ENCODE results near the gene ZNF839.

DNA sequence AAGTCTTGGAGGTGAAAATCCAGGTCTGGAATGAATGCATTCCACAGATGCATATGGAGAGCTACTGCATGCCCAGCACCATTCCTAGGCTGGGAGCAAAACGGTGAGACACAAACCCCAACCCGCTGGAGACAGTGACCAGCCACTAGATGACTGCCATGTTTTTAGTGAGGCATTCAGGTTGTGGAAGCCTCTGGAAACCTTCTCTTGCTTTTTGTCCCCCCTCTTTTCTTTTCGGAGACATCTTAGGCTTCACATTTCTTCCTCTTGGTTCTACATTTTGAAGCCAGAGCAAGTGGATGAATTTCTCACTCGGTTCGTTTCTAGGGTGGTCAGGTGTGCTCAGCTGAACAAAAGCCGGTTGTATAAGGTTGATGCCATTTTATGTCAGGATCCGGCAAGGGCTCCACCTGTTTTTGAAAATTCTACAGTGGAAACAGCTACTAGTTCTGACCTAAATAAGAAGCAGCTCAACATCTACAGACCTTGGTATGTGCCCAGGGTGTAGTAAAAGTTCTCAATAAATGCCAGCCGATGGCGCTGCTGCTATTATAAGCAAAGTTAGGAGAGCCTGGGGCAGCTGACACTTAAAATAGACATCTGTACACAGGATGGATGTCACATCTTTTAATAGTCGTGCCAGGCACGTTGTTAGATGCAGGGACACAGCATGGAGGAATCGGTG is 1.8 kb upstream of the ZNF839 start:
- TF ChIP-seq ZNF565 (CRISPR knock-in tag; conservative IDR thresholded peaks at IDR 0.05; ENCODE audit: low read depth) (no peak), SNAI2 (CRISPR knock-in tag; IDR thresholded peaks at IDR 0.05) (no peak), ARNTL (CRISPR knock-in tag; IDR thresholded peaks at IDR 0.05; ENCODE audit: borderline replicate concordance, low read depth) (no peak)
